Right forelimb (tissue), 1 donor: ENCODE results near the gene LMNB1.
"Not testable (repeated sequence)": the region's sequence is repeated elsewhere in the genome, so short reads cannot be mapped to it uniquely, and the experiment has no call there.

Source experiments
- DNase-seq: peaks from one replicate; pipeline ENCODE4 v3.0.0-alpha.2; 2018

The LMNB1 gene

GRCh38 chr5:126776499-126777256, at the start of gene LMNB1:
LMNB1 (plus strand) TSS chr5:126777136; CDS start chr5:126777509, 373 bp downstream.
- DNase-seq = peak; percentile 98

- no peak for DNase-seq
Observed at GRCh38 chr5:126732716-126733115, 44.2 kb upstream of the LMNB1 start.

- DNase-seq = not testable (repeated sequence)
Observed at GRCh38 chr5:126734573-126734972, 42.4 kb upstream of the LMNB1 start.

GRCh38 chr5:126736141-126736540, 40.8 kb upstream of the LMNB1 start:
- DNase-seq = no peak

GRCh38 chr5:126741361-126741760, 35.6 kb upstream of the LMNB1 start:
- no peak for DNase-seq

- no peak for DNase-seq
Observed at GRCh38 chr5:126742425-126742824, 34.5 kb upstream of the LMNB1 start.

- no peak for DNase-seq
Observed at GRCh38 chr5:126744836-126745235, 32.1 kb upstream of the LMNB1 start.

- no peak for DNase-seq
Observed at GRCh38 chr5:126745259-126745992, 31.5 kb upstream of the LMNB1 start.

- DNase-seq = no peak
Observed at GRCh38 chr5:126746290-126746689, 30.6 kb upstream of the LMNB1 start.

- DNase-seq = no peak
Observed at GRCh38 chr5:126752081-126752785, 24.7 kb upstream of the LMNB1 start.

- DNase-seq = no peak
Observed at GRCh38 chr5:126753227-126753626, 23.7 kb upstream of the LMNB1 start.

GRCh38 chr5:126754609-126755008, 22.3 kb upstream of the LMNB1 start:
- no peak for DNase-seq

- no peak for DNase-seq
Observed at GRCh38 chr5:126755593-126755992, 21.3 kb upstream of the LMNB1 start.

- DNase-seq = no peak
Observed at GRCh38 chr5:126757713-126758357, 19.1 kb upstream of the LMNB1 start.

- no peak for DNase-seq
Observed at GRCh38 chr5:126763371-126763770, 13.6 kb upstream of the LMNB1 start.

- DNase-seq = no peak
Observed at GRCh38 chr5:126769703-126770102, 7.2 kb upstream of the LMNB1 start.

- not testable (repeated sequence) for DNase-seq
Observed at GRCh38 chr5:126773536-126773935, 3.4 kb upstream of the LMNB1 start.

- DNase-seq = not testable (repeated sequence)
Observed at GRCh38 chr5:126774595-126774994, 2.3 kb upstream of the LMNB1 start.

GRCh38 chr5:126777257-126777974, 480 bp downstream of the LMNB1 start:
- peak; percentile 67 for DNase-seq

GRCh38 chr5:126777975-126778674, 1.2 kb downstream of the LMNB1 start:
- DNase-seq = peak; percentile 92

GRCh38 chr5:126778675-126779403, 1.9 kb downstream of the LMNB1 start:
- no peak for DNase-seq
